HG03378 (cell line): Measurements from ENCODE around the gene NUCKS1.

Source experiments
- ATAC-seq: cut with Tn5 transposase; IDR thresholded peaks from one replicate; pipeline ENCODE4 v1.9.1; 2021; ENCODE audit warnings: mild to moderate bottlenecking, moderate library complexity; ENCODE audit not compliant: unreplicated experiment

NUCKS1 gene

DNA sequence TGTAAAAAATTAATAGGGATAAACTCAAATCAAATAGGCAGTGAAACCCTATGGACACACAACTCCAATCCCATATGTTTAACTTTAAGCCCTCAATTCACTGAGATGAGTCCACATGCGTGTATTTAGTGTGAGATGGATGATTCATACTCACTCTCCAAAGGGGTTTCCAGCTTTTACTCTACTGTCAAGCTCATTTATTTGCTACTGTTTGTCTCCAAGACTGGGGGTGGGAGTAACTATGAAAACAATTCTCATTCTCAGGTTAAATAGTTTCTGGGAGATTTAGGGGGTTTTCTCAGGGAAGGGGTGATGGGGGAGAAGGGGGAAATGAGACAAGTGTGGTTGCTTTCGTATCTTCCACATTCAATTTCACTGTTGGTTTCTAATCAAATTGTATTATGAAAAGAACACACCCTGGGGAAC is 22.6 kb upstream of the NUCKS1 start:
- ATAC-seq: no peak

DNA sequence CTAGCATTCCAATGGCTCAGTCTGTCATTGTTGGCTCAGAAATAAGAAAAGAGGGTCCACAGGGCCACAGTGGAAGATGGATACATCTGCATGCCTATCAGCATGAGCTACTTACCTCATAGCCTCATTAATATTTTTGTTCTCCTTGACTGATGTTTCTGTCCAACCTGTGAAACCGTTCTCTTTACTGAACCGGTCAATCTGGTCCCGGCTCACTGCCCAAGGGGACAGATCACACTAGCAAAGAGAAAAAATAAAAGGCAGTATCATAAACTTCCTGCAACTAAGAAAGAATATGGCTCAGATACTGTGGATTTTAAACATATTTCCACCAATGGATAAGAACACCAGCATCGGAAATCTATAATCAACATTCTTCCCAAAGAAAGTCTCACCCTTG is 20.6 kb upstream of the NUCKS1 start:
- no peak for ATAC-seq

DNA sequence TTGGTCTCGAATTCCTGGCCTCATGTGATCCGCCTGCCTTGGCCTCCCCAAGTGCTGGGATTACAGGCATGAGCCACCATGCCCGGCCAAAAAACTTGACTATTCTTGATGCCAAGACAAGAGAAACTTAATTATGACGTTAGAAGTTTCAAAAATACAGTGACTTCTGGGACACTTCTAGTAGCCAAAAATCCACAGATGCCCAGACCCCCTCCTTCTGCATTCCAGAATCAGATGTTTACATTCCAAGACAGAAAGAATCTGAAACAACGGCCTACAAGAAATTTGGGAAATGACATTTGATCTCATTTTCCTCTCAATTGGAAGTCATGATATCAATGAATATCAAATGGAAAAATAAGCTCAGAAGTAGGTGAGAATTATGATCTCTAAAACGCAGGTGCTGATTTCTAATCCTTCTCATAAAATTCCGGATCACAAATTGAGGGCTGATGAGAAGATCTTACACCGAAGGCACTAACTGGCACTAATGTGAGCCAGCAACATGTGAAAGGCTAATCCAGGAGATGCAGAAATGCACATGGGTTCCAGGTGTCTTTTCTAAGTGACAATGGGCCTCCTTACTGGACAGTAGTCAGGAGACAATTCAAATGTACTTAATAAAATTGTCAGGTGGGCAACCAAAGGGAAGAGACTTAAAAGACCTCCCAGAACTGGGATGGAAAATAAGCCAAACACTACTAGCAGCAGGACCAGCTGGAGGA is 19.8 kb upstream of the NUCKS1 start:
- no peak for ATAC-seq

DNA sequence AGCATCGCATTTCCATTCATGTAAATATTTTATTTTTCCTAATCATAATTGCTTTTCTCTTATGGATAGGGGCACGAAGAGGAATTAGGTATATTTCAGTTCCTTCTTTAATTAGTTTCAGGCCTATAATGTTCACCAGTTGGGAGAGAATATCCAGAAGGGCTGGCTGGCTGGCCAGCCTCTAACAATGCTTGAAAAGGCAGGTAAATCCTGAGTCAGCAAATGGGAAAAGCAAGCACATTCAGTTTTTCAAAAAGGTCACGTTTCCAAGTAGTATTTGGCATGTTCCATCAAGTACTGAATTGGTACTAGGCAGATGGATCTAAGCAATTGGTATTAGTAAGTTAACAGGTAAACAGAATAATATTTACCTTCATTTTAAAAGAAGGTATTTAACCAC is 17.3 kb upstream of the NUCKS1 start:
- no peak for ATAC-seq

DNA sequence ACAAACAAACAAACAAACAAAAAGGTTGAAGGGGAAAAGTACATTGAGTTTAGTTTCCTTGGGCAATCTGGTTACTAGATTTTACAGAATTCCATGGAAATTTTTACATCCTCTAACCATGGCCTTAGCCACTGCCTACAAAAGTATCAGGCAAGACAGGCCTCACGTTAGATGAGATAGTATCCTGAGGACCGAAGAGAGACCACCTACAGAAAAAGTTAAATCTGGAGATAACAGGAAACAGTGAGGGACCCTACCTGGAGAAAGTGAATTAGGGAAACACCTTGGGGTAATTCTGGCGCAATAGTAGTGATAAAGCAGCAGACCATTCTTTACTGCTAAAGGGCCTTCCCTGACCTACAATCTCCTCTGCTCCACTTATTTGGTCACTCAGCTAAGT is 16.6 kb upstream of the NUCKS1 start:
- ATAC-seq: no peak

DNA sequence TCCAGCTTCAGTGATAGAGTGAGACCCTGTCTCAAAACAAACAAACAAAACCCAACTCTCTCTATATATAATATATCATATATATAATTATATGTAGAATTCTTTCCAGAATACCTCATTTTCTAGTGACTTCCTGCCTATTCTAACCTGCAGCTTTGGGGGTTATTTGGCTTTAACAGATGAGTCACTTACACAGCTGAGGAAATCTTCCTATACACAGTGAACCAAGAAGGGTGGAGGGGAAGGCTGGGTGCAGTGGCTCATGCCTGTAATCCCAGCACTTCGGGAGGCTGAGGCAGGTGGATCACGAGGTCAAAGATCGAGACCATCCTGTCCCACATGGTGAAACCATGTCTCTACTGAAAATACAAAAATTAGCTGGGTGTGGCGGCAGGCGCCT is 16.1 kb upstream of the NUCKS1 start:
- no peak for ATAC-seq

DNA sequence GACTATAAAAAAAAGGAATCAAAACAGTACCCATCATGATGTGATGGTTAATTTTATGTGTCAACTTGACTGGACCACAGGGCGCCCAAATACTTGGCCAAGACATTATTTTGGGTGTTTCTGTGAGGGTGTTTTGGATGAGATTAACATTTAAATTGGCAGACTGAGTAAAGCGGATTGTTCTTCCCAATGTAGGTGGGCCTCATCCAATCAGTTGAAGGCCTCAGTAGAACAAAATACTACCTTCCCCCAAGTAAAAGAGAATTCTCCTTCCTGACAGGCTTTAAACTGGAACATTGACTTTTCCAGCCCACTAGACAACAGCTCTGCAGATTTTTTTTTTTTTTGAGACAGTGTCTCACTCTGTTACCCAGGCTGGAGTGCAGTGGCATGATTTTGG is 14.6 kb upstream of the NUCKS1 start:
- ATAC-seq: no peak

DNA sequence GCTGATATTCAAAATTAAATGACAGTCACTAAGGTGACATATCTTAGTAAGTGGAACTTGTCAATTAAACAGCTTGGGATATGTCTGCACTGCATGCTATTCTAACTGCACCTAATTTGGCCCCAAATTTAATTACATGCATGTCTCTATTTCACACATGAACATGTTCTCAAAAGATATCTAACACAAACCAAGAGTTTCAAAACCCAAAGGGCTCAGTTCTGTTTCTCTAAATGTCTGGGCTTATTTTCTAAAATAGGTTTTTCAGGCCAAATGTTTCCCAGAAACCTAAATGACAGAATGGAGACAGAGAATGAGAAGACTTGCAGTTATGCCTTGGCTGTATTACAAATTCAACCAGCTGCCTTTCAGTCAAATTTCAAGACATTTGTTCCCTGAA is 14.0 kb upstream of the NUCKS1 start:
- no peak for ATAC-seq

DNA sequence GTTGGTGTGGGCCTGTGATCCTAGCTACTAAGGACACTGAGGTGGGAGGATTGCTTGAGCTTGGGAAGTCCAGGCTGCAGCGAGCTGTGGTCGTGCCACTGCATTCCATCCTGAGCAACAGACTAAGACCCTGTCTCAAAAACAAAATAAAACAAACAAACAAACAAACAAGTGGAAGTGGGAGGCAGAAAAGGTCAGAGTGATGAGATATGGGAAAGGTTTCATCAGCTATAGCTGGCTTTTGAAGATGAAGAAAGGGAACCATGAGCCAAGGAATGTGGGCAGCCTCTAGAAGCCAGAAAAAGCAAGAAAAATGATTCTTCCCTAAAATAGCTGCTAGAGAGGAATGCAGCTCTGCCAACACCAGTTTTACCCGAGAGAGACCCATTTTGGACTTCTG is 10.6 kb upstream of the NUCKS1 start:
- ATAC-seq: no peak

DNA sequence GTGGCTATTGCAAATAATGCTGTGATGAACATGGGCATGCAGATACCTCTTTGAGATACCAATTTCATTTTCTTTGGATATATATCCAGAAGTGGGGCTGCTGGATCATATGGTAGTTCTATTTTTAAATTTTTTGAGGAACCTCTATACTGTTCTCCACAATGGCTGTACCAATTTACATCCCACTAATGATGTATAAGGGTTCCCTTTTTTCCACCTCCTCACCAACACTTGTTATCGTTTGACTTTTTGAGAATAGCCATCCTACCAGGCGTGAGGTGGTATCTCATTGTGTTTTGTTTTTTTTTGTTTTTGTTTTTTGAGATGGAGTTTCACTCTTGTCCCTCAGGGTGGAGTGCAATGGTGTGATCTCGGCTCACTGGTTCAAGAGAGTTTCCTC is 6.6 kb upstream of the NUCKS1 start:
- no peak for ATAC-seq

DNA sequence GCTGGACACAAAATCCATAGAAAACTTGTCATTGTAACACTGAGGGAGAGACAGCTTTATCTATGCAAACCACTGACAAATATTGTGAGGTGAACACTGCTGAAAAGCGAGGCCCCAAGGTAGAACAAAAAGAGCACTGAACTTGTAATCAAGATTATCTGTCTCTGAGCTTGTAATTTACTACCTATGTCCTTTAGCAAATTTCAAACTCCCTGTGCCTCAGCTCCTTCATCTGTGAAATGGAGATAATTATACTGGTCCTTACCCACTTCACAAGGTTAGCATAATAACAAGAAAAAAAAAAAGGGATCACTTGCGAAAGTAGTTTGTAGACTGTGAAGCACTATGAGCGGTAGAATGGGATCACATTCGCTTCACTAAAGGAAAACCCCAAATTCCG is 4.9 kb upstream of the NUCKS1 start:
- no peak for ATAC-seq

DNA sequence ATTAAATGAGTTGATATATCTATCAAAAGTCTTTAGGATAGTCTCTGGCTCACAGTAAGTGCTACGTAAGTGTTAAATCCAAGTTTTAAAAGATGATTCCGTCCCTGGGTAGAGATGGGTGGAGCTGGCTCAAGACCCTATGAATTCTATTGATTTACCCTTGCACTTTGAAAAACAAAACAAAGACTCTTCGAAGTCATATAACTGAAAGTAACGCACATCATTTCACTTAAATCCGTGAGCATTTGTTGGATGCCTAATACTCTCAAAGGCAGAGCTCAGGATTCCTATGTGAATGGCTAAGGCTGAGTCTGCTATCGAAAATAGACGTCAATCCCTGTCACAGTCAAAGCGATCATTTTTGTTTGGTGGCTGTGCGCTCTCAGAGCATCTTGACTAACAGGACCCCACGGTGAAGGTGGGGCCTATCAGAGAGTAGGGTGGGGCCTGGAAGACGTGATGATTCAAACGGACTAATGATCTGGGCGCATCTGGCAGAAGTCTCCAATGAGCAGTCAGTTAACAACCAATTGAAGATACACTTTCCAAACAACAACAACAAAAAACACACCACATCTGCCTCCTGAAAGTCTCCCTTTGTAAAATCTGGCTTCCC is 1.2 kb upstream of the NUCKS1 start:
- no peak for ATAC-seq

DNA sequence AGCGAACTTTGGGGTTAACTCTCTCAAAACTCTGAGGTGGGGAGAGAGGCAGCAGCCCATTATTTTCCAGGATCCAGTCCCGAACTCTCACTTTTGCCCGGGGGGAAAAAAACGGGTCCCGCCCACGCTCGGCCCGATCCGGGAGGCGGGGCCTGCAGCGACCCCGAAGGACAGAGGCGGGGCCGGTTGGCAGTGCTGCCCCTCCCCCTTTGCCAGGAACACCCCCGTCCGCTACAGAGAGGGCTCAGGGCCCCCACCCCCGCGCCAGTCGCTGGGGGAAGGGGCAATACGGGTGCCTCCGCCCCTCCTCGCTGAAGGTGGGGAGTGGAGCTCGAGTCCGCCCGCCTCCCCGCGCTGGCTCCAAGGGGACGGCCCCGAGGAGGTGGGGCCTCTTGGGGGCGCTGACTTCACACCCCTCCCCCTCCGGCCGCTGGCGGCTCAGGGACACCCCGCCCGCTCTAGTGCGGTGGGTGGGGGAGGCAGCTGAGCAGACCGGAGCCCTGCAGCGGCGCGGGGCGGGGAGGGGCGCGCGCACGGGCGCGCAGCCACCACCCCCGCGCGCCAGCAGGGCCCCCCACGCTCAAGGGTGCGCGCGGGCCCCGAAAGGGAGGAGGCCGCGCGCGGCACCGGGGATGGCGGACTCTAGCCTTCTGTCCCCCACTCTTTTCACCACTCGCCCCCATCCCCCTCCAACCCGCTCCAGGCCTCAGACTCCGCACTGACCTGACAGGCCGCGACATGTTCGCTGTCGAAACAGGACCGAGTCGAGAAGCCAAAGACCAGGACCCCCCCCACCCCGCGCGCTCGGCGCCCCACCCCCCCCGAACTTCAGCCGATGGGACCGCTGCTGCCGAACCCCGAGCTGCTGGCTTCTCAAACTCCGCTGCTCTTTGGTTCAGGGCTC is 496 bp downstream of the NUCKS1 start:
- peak; percentile 43 for ATAC-seq

DNA sequence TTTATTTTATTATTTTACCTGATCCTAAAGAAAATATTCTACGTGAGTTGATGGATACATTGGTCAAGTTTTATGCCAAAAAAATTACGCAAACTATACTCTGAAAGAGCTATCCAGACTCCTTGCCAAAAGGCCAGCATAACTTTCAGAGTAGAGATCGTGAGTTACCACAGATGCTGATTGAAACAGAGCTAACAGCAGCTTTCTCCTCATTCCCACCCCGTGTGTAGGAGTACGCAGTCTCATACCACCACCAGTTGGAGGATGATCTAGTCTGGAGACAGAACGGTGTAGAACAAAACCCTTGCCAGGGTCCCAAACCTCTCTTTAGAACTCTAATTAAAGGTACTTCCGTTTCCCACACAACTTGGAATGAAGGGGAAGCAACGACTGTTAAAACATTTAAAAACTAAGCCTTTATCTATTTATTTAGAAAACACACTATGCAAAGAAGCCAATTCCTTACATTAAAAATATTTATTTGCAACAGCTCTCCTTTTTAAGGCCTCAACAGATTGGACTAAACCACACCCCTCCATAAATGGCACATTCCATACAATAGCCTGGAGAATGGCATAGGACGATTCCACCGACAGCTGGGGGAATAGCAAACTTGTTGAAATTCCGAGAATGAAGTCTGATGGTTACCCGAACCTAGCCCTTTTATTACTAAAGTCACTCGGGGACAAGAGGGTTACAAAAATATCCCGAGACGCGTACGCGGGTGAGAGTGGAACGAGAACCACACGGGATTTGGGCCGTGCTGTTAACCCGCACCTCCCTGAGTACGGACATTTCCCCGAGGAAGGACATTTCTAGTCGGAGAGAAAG is 1.4 kb downstream of the NUCKS1 start:
- peak; percentile 10 for ATAC-seq

DNA sequence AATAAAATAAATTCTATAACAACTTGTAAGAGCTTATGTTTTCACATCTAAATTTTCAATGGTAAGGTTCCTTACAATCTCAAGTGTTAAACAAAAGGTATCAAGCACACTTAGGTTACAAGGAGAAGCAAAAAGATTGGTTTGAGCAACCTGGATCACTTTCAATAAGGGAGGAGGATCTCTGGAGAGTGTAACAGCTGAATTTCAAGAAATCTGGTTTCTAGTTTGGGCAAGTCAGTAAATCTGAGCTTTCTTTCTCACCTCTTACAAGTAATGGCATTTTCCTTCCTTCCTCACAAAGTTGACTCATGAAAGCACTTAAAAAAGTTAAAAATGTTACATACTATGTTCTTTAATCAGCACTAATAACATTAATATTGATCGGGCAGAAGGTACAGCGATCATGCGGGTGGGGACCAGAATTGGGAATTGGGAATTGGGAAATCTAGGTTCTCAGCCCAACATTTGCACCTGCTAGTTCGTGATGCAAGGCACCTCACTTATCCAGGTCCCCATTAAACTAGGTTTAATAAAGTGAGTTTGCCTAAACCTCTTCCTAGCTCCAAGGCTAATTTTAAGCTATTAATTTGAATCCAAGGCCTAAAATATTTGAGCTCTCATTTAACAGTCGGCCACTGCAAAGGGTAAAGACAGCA is 3.1 kb downstream of the NUCKS1 start:
- no peak for ATAC-seq

DNA sequence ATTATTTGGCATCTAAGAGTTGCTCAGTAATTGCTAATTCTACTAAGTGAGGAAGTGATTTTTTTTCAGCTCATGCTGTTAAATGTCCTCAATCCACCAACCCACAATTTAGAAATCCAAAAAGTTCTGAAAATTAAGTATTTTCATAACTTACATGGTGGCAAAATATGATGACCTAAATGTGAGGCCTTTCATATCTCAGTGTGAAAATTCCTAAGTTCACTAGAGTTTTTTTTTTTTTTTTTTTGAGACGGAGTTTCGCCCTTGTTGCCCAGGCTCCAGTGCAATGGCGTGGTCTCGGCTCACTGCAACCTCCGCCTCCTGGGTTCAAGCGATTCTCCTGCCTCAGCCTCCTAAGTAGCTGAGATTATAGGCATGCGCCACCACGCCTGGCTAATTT is 5.6 kb downstream of the NUCKS1 start:
- ATAC-seq: no peak

DNA sequence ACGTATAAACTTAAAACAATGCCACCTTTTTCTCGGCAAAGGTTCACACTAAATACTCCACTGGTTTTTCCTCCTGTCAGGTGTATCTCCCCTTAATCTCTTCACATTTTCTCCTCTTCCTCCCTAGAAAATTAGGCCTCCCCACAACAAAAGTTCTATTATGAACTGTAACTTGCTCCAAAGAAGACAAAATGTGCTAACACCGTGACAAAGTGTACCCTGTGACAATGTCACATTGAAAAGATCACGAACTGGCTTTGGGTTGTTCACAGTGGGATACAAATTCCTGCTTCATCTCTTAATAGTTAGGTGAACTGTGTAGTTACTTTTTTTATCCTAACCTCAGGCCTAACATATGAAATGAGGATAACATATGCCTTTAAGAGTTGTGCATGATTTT is 6.0 kb downstream of the NUCKS1 start:
- no peak for ATAC-seq

DNA sequence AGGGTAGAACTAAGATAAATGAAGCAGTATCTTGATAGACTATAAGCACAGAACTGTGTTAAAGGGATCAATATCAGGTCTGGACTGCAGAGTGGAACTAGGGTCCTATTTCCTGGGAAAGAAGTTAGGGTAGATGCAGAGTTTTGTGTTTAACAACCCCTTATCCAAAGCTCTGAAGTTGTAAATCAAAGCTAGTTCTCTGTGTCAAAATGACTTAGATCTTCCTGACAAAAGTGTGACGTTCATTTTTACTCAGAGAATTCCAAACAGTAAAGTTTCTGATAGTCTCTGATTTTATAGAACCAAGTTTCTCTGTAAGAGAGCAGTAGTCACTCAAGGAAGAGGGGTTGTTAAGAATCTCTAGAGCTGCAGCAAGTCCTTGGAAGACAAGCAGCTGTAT is 8.3 kb downstream of the NUCKS1 start:
- no peak for ATAC-seq

DNA sequence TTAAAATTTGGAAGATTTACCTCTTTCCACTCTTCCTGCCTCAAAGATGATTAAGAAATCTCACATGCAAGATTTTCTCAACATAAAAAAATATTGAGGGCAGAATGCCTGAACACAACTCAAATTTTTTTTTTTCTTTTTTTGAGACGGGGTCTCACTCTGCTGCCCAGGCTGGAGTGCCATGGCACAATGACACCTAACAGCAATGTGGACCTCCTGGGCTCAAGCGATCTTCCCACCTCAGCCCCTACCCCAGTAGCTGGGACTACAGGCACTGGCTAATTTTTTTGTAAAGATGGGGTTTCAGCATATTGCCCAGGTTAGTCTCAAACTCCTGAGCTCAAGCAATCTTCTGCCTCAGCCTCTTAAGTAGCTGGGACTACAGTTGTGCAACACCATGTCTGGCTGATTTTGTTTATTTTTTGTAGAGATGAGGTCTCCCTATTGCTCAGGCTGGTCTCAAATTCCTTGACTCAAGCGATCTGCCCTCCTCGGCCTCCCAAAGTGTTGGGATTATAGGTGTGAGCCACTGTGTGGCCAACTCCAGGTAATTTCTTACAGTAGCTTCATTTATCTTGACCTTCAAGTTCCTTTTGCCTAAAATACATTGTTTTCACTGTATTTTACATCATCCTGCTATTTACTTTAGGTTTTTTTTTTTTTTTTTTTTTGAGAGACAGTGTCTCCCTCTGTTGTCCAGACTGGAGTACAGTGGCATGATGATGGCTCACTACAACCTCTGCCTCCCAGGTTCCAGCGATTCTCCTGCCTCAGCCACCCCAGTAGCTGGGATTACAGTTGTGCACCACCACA is 10.4 kb downstream of the NUCKS1 start:
- no peak for ATAC-seq

DNA sequence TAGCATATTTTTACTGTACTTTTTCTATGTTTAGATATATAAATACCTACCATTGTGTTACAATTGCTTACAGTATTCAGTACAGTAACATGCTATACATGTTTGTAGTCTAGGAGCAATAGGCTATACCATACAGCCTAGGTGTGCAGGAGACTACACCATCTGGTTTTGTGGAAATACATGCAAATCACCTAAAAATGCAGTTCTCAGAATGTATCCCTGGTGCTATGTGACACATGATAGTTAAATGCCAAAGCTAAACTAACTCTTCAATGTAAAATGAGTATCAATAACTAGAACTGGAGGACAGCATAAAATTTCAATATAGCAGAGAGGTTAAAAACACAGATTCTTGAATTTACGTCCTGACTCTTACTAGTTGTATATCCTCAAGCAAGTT is 14.8 kb downstream of the NUCKS1 start:
- ATAC-seq: no peak
